Sigmoid colon (tissue), 7 donors: Measurements from ENCODE around the gene RSPH6A. TPM values are rescaled to one million over a fixed set of nuclear protein-coding genes. Genes with fewer than 3 reads are reported as not detected.
A peak's percentile ranks its signal among the peaks of the same experiment; 100 is the strongest.

Source experiments
- DNase-seq: peaks from one replicate; pipeline ENCODE4 v3.0.0-alpha.2; 2019
- H3K27ac ChIP-seq, 4 donors: fragments of 200-600 bp; sonication (generic); one replicate each; pipeline ENCODE4 v1.5.1; 2016 to 2019; ENCODE audit warnings: mild to moderate bottlenecking in 1 of 4
- H3K27me3 ChIP-seq, 3 donors: fragments of 200-600 bp; sonication (generic); one replicate each; pipeline ENCODE4 v1.5.1; 2019; ENCODE audit warnings: mild to moderate bottlenecking in 1 of 3
- H3K36me3 ChIP-seq, 4 donors: fragments of 200-600 bp; sonication (generic); one replicate each; pipeline ENCODE4 v1.5.1; 2016 to 2019
- H3K4me1 ChIP-seq, 4 donors: fragments of 200-600 bp; sonication (generic); one replicate each; pipeline ENCODE4 v1.5.1; 2017 to 2019
- H3K4me3 ChIP-seq, 4 donors: fragments of 200-600 bp; sonication (generic); one replicate each; pipeline ENCODE4 v1.5.1; 2017 to 2019; ENCODE audit warnings: mild to moderate bottlenecking in 2 of 4, moderate library complexity in 1 of 4
- H3K9me3 ChIP-seq, 4 donors: fragments of 200-600 bp in 3 of 4; sonication (generic) in 3 of 4; one replicate each; pipeline versions ENCODE4 v1.5.1 to v1.6.1; 2013 to 2019
- EP300 ChIP-seq, 4 donors: sonication (generic); formaldehyde crosslinking; IDR thresholded peaks; one replicate each; pipeline ENCODE4 v1.6.1; 2017; ENCODE audit warnings: antibody characterized with exemption in 4 of 4
- POLR2A ChIP-seq, 2 donors: fragments of 450-650 bp; IDR thresholded peaks; one replicate each; pipeline ENCODE4 v1.6.1; 2016; ENCODE audit warnings: antibody characterized with exemption in 2 of 2, mild to moderate bottlenecking in 2 of 2, moderate library complexity in 2 of 2
- POLR2AphosphoS5 ChIP-seq, 4 donors: sonication (generic); formaldehyde crosslinking; IDR thresholded peaks; one replicate each; pipeline ENCODE4 v1.6.1; 2017; ENCODE audit warnings: antibody characterized with exemption in 4 of 4
- WGBS, 2 donors: extraction: QIAGEN DNeasy Blood & Tissue Kit; methylation state at CpG; one replicate each; pipeline ENCODE4 v1.1.7; 2013; 5-methylcytosine and 5-hydroxymethylcytosine counted together
- intact Hi-C: fragments of 100-400 bp; cut with DNase I; formaldehyde crosslinking; loops from one replicate; pipeline ENCODE4 v1.15.1; 2023
- polyA plus RNA-seq, 3 donors: library from polyadenylated mRNA; stranded (reverse); fragments of 200-250 nt; gene quantifications; one replicate each; pipeline ENCODE4 v1.2.3, GENCODE V29; 2013
- total RNA-seq, 4 donors: library from RNA; depleted of rRNA; stranded (reverse); fragments of >200 nt; gene quantifications; one replicate each; pipeline ENCODE4 v1.1.0, GENCODE V29; 2016
- TF ChIP-seq, protein P1 (sequence below), 4 experiments: fragments of 450-650 bp in 3 of 4; fragments of 200-600 bp in 1 of 4; IDR thresholded peaks; one replicate each; pipeline ENCODE4 v1.5.1; 2016 to 2019; ENCODE audit warnings: antibody characterized with exemption in 4 of 4, mild to moderate bottlenecking in 3 of 4, moderate library complexity in 2 of 4
- donor health status: healthy with polysubstance abuse.
- donor health status: Bipolar disorder and iron deficiency.
- donor health status: healthy.

The RSPH6A gene
- total and polyA plus RNA-seq, 7 donors, result 0.12 TPM; not detected in 6

DNA sequence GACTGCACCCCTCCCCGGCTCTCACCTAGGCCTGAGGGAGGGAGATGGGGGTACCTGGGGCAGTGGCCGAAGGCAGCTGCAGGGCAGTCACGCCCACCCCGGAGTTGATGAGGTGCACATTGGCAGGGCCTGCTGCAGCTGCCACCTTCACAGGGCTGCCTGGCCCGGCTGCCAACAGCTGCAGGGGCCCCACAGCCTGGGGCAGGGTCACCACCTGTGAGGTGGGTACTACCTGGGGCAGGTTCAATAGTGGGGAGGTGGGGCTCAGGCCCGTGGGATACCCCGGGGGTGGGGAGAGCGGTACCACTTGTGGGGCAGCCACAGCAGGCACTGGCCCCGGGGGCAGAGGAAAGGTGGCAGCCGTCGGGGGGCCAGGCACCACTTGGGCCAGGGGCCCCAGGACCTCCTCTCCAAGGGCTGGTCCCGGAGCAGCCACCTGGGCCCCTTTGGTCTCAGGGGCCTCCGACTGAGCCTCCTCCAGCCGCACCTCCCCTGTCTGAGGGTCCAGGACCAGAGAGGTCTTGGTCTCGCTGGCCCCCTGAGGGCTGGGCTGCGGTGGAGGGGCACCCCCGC lies 48.7 kb downstream of the RSPH6A start:
- peak overlapping the region; percentile 64 to 93 (median 84) for H3K4me3 ChIP-seq
- WGBS, 2 donors, result 55 to 72% methylated on average over 17 of the region's 17 CpGs
- H3K9me3 ChIP-seq, result no peaks in the 10 kb centered on the region
- H3K4me1 ChIP-seq, result peaks cover 3 to 65% (median 48%) of the 10 kb centered on the region in 4 donors
- intact Hi-C loops, result loop anchor here (2.0 kb wide), 2 partner anchors 50 to 74 kb away; partner anchors contain the start of gene QPCTL
- H3K27me3 ChIP-seq, result no peaks in the 10 kb centered on the region
- H3K36me3 ChIP-seq, result peaks cover 0 to 4% (median 1%) of the 10 kb centered on the region in 4 donors
- peak overlapping the region; percentile 89 to 99 (median 98) for H3K27ac ChIP-seq
- TF ChIP-seq POLR2A (IDR thresholded peaks at IDR 0.05), result no peak
- TF ChIP-seq, protein P1, sequence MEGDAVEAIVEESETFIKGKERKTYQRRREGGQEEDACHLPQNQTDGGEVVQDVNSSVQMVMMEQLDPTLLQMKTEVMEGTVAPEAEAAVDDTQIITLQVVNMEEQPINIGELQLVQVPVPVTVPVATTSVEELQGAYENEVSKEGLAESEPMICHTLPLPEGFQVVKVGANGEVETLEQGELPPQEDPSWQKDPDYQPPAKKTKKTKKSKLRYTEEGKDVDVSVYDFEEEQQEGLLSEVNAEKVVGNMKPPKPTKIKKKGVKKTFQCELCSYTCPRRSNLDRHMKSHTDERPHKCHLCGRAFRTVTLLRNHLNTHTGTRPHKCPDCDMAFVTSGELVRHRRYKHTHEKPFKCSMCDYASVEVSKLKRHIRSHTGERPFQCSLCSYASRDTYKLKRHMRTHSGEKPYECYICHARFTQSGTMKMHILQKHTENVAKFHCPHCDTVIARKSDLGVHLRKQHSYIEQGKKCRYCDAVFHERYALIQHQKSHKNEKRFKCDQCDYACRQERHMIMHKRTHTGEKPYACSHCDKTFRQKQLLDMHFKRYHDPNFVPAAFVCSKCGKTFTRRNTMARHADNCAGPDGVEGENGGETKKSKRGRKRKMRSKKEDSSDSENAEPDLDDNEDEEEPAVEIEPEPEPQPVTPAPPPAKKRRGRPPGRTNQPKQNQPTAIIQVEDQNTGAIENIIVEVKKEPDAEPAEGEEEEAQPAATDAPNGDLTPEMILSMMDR (IDR thresholded peaks at IDR 0.05), result no peak
- TF ChIP-seq EP300 (IDR thresholded peaks at IDR 0.05), result no peak
- no peak for TF ChIP-seq POLR2AphosphoS5 (IDR thresholded peaks at IDR 0.05)
- peak; percentile 71 for DNase-seq

DNA sequence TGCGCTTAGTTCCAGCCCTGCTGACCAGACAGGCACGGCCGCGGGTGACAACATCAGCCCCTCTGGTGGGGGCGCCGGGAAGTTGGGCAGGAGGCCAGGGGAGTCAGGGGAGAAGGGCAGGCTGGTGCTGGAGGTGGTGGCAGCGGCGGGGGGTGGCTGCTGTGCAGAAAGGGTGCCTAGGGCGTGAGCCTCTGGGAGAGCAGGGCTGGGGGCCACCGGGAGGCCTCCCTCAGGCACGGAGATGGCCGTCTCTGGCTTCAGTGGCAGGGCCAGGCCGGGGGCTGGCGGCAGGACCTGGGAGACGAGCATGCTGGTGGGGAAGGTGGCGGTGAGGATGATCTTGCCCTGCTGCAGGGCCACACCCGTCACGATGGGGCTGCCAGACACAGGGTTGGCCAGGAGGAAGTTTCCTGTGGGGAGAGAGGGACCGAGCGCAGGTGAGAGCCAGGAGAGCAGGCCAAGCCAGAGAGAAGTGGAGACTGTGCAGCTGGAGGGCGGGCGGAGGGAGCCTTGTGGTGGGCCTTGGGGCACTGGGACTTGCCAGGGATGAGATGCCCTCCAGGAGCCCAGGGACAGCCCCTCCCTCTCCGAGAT lies 49.3 kb downstream of the RSPH6A start:
- Histone ChIP-seq H3K9me3 (no peaks in the 10 kb centered on the region), H3K27me3 (no peaks in the 10 kb centered on the region), H3K27ac (peak overlapping the region; percentile 89 to 99 (median 98)), H3K4me1 (peaks cover 3 to 60% (median 42%) of the 10 kb centered on the region in 4 donors), H3K36me3 (no peaks in the 10 kb centered on the region), H3K4me3 (peak overlapping the region in 3 of 4 donors; percentile 80 to 93 (median 89))
- intact Hi-C loops, result loop anchor here (2.0 kb wide), 2 partner anchors 49 to 73 kb away; partner anchors contain the start of gene QPCTL
- TF ChIP-seq POLR2AphosphoS5 (IDR thresholded peaks at IDR 0.05), result no peak
- TF ChIP-seq, protein P1 (IDR thresholded peaks at IDR 0.05), result no peak
- TF ChIP-seq POLR2A (IDR thresholded peaks at IDR 0.05), result no peak
- TF ChIP-seq EP300 (IDR thresholded peaks at IDR 0.05), result no peak
- peak; percentile 72 for DNase-seq
- 79 to 80% methylated on average over 23 of the region's 23 CpGs for WGBS, 2 donors

DNA sequence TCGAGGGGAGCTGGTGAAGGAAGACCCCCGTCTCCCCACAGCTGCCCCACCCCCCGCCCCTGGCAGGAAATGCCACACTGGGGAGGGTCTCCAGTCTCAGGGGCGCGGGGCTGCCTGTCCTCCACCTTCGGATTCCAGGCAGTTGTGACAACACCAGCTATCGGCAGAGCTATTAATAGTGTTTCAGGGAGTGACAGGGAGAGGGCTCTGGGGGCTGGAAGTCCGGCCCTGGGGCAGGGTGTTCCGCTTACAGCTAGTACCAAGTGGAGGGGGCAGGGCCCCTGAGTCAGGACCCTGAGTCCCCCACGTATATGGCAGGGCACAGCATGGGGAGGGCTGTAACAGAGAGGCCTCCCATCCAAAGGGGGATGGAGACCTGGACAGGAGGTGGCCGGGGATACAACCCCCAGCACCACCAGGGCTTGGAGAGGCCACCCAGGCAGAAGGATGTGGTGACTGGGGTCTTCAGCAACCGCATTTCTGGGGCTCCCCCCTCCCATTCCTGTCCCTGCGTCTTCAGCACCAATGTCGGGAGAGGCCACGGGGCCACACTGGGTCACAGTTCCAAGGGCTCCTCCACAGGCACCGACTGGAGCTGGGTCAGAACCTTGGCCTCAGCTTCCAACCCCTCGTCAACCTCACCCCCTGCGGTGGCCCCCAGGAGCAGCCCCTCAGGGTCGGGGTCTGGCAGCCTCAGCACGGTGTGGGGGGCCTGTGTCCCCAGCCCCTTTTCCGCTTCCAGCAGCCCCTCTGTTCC lies 50.0 kb downstream of the RSPH6A start:
- WGBS, 2 donors, result 61 to 80% methylated on average over 21 of the region's 21 CpGs
- H3K4me1 ChIP-seq, result peaks cover 3 to 54% (median 41%) of the 10 kb centered on the region in 4 donors
- H3K9me3 ChIP-seq, result no peaks in the 10 kb centered on the region
- peak overlapping the region; percentile 89 to 99 (median 98) for H3K27ac ChIP-seq
- H3K27me3 ChIP-seq, result no peaks in the 10 kb centered on the region
- intact Hi-C loops, result no loop called here
- H3K4me3 ChIP-seq, result no peak overlapping the region
- DNase-seq, result peak; percentile 68
- no peaks in the 10 kb centered on the region for H3K36me3 ChIP-seq
- no peak for TF ChIP-seq POLR2A (IDR thresholded peaks at IDR 0.05)
- TF ChIP-seq POLR2AphosphoS5 (IDR thresholded peaks at IDR 0.05), result peak in 1 of 4 donors; percentile 26

DNA sequence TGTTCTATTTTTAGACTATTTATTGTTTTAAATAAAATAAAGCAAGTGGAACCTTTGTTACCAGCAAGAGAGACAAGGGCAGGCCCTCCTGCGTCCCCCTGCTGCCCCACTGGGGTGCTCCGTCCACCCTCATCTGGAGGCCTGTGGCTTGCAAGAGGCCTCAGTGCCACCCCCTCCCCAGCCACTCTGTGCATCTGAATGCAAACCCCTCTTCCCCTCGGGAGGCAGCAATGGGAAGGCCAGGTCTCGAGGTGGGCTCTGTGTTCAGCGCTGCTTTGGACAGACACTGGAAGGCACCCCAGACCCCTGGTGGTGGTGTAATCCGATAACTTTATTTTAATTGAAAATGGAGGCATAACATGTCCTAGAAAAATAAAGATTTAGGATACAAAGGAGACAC lies 50.6 kb downstream of the RSPH6A start:
- H3K4me1 ChIP-seq, result peaks cover 3 to 48% (median 39%) of the 10 kb centered on the region in 4 donors
- peak; percentile 65 for DNase-seq
- H3K27me3 ChIP-seq, result no peaks in the 10 kb centered on the region
- H3K27ac ChIP-seq, result peak overlapping the region; percentile 89 to 99 (median 98)
- intact Hi-C loops, result no loop called here
- no peaks in the 10 kb centered on the region for H3K9me3 ChIP-seq
- H3K36me3 ChIP-seq, result no peaks in the 10 kb centered on the region
- H3K4me3 ChIP-seq, result peak overlapping the region in 2 of 4 donors; percentile 14 to 27
- no peak for TF ChIP-seq POLR2AphosphoS5 (IDR thresholded peaks at IDR 0.05)
- 66 to 71% methylated on average over 6 of the region's 6 CpGs for WGBS, 2 donors

DNA sequence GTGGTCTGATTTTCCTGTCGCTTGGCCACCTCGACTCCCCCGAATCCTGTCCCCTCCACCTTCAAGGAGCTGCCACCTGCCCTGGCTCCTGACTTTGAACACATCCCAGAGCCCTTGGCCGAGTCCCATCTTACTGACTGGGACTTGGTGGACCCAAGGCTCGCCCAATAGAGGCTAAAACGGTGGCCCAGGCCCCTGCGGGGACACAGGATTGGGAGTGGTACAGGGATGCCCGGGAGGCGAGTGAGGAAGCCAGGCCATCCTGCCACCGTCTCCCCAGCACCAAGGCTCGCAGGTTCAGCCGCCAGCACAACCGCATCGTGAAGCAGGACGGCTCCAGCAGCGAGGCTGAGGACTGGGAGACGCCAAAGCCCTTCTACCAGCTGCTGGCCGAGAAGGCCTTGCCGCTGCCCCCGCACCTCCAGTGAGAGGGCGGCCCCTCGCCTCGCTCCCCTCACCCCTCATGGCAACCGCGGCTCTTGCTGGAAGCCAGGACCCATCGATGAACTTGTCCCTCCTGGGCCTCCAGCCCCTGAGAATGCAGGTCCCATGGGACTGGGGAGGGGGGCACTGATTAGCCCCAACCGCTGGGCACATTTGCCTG lies 51.3 kb downstream of the RSPH6A start:
- TF ChIP-seq EP300 (IDR thresholded peaks at IDR 0.05), result no peak
- no peak for TF ChIP-seq POLR2A (IDR thresholded peaks at IDR 0.05)
- peak in 2 of 4 donors; percentile 24 to 28 for TF ChIP-seq POLR2AphosphoS5 (IDR thresholded peaks at IDR 0.05)
- TF ChIP-seq, protein P1 (IDR thresholded peaks at IDR 0.05), result no peak
- H3K36me3 ChIP-seq, result no peaks in the 10 kb centered on the region
- intact Hi-C loops, result no loop called here
- peak overlapping the region in 2 of 4 donors; percentile 14 to 27 for H3K4me3 ChIP-seq
- DNase-seq, result peak; percentile 70
- peak overlapping the region; percentile 89 to 99 (median 98) for H3K27ac ChIP-seq
- H3K9me3 ChIP-seq, result no peaks in the 10 kb centered on the region
- H3K27me3 ChIP-seq, result no peaks in the 10 kb centered on the region
- H3K4me1 ChIP-seq, result peaks cover 3 to 47% (median 39%) of the 10 kb centered on the region in 4 donors
- WGBS, 2 donors, result 65 to 66% methylated on average over 27 of the region's 27 CpGs
